Measurements from ENCODE around the gene VAMP5.

GRCh38 chr2:85635636-85636035 is 51.4 kb downstream of the VAMP5 start:
- TF ChIP-seq CTCF (conservative IDR thresholded peaks at IDR 0.05; ENCODE audit: low read length) (no peak), EZH2phosphoT487 (IDR thresholded peaks at IDR 0.05; ENCODE audit: borderline replicate concordance) (no peak)
